T-helper 1 cell (primary cell): Measurements from ENCODE around the gene ZNF143.

Source experiments
- DNase-seq, 5 donors: peaks; one replicate each; pipeline ENCODE4 v3.0.0-alpha.2; 2012 to 2020

ZNF143 gene

GRCh38 chr11:9550191-9550628 is 89.4 kb downstream of the ZNF143 start:
- no peak for DNase-seq

- no peak for DNase-seq
Measured at GRCh38 chr11:9561279-9561982, 100.6 kb downstream of the ZNF143 start.

GRCh38 chr11:9562716-9563115 is 101.9 kb downstream of the ZNF143 start:
- DNase-seq = peak in 1 of 5 donors; percentile 48

GRCh38 chr11:9563196-9563730 is 102.5 kb downstream of the ZNF143 start:
- DNase-seq = no peak

GRCh38 chr11:9565822-9566560 is 105.2 kb downstream of the ZNF143 start:
- DNase-seq = peak in 3 of 5 donors; percentile 12 to 94 (median 14)

GRCh38 chr11:9566561-9567063 is 105.8 kb downstream of the ZNF143 start:
- DNase-seq = no peak

GRCh38 chr11:9567401-9567800 is 106.6 kb downstream of the ZNF143 start:
- DNase-seq = no peak

- no peak for DNase-seq
Measured at GRCh38 chr11:9568161-9568853, 107.5 kb downstream of the ZNF143 start.

- DNase-seq = peak in 1 of 5 donors; percentile 27
Measured at GRCh38 chr11:9568854-9569587, 108.2 kb downstream of the ZNF143 start.

- DNase-seq = no peak
Measured at GRCh38 chr11:9569588-9570164, 108.9 kb downstream of the ZNF143 start.

GRCh38 chr11:9570313-9571025 is 109.7 kb downstream of the ZNF143 start:
- DNase-seq = no peak

- DNase-seq = no peak
Measured at GRCh38 chr11:9571071-9571762, 110.4 kb downstream of the ZNF143 start.

- no peak for DNase-seq
Measured at GRCh38 chr11:9571763-9572115, 110.9 kb downstream of the ZNF143 start.

- DNase-seq = peak; percentile 91 to 98 (median 92)
Measured at GRCh38 chr11:9573052-9573774, 112.4 kb downstream of the ZNF143 start, which contains the start of gene WEE1. Gene WEE1, plus strand, starts transcription at chr11:9573670. Its CDS starts 264 bp downstream, at chr11:9573934.

- DNase-seq = peak in 2 of 5 donors; percentile 15 to 19
Measured at GRCh38 chr11:9573775-9574621, 113.2 kb downstream of the ZNF143 start.

- DNase-seq = peak in 4 of 5 donors; percentile 6 to 25 (median 7)
Measured at GRCh38 chr11:9574622-9575259, 113.9 kb downstream of the ZNF143 start.

GRCh38 chr11:9575260-9576240 is 114.7 kb downstream of the ZNF143 start:
- peak in 1 of 5 donors; percentile 26 for DNase-seq
